GM21723 (cell line): Measurements from ENCODE around the gene MKNK2.
"Not testable (repeated sequence)": the region's sequence is repeated elsewhere in the genome, so short reads cannot be mapped to it uniquely, and the experiment has no call there.

Experiments
- ATAC-seq: cut with Tn5 transposase; IDR thresholded peaks from one replicate; pipeline ENCODE4 v1.9.1; 2021; ENCODE audit warnings: mild to moderate bottlenecking, moderate library complexity; ENCODE audit not compliant: unreplicated experiment

MKNK2 gene

GRCh38 chr19:2050991-2051772 lies at the start of gene MKNK2:
TSS of gene MKNK2 (minus strand) at chr19:2051244. CDS start at chr19:2050851, 393 bp downstream.
- ATAC-seq, result peak; percentile 42

- no peak for ATAC-seq
These were observed 49.6 kb upstream of the MKNK2 start for GRCh38 chr19:2100719-2101061.

GRCh38 chr19:2099937-2100718 lies 49.1 kb upstream of the MKNK2 start:
- ATAC-seq, result no peak

- ATAC-seq, result no peak
These were observed 48.0 kb upstream of the MKNK2 start for GRCh38 chr19:2099054-2099501.

- ATAC-seq, result no peak
These were observed 46.9 kb upstream of the MKNK2 start for GRCh38 chr19:2097886-2098327.

GRCh38 chr19:2097203-2097885 lies 46.3 kb upstream of the MKNK2 start:
- no peak for ATAC-seq

- peak; percentile 58 for ATAC-seq
These were observed 45.6 kb upstream of the MKNK2 start, which contains the start of gene IZUMO4 for GRCh38 chr19:2096480-2097202. TSS of gene IZUMO4 (plus strand) at chr19:2096915. CDS start at chr19:2096946, 31 bp downstream.

GRCh38 chr19:2096034-2096479 lies 45.0 kb upstream of the MKNK2 start, which contains the start of gene MOB3A:
TSS of gene MOB3A (minus strand) at chr19:2096326. CDS start at chr19:2078560, 17,766 bp downstream.
- peak; percentile 34 for ATAC-seq

GRCh38 chr19:2091926-2092525 lies 41.0 kb upstream of the MKNK2 start:
- ATAC-seq, result not testable (repeated sequence)

- no peak for ATAC-seq
These were observed 38.6 kb upstream of the MKNK2 start for GRCh38 chr19:2089727-2090053.

- ATAC-seq, result no peak
These were observed 38.1 kb upstream of the MKNK2 start for GRCh38 chr19:2089001-2089711.

- peak; percentile 22 for ATAC-seq
These were observed 36.6 kb upstream of the MKNK2 start for GRCh38 chr19:2087621-2088100.

- ATAC-seq, result peak; percentile 30
These were observed 35.9 kb upstream of the MKNK2 start for GRCh38 chr19:2086695-2087620.

- ATAC-seq, result peak; percentile 32
These were observed 34.1 kb upstream of the MKNK2 start for GRCh38 chr19:2084993-2085720.

GRCh38 chr19:2083174-2083854 lies 32.3 kb upstream of the MKNK2 start:
- ATAC-seq, result no peak

- no peak for ATAC-seq
These were observed 31.1 kb upstream of the MKNK2 start for GRCh38 chr19:2081873-2082810.
